OCI-LY1 (cell line): Measurements from ENCODE around the gene ADAMTSL3.

Source experiments
- EZH2 ChIP-seq: fragments of 200-600 bp; sonication (generic), shearing (Covaris generic); IDR thresholded peaks from 2 replicates; pipeline ENCODE4 v1.8.0; 2017; ENCODE audit warnings: borderline replicate concordance, mixed run types, mild to moderate bottlenecking, antibody characterized with exemption, low read length, moderate library complexity, mixed read lengths
- TF ChIP-seq, protein P1 (sequence below): fragments of 200-600 bp; sonication (generic), shearing (Covaris generic); IDR thresholded peaks from 2 replicates; pipeline ENCODE4 v1.5.1; 2017; ENCODE audit warnings: mild to moderate bottlenecking, antibody characterized with exemption, low read length, moderate library complexity, mixed read lengths

DNA sequence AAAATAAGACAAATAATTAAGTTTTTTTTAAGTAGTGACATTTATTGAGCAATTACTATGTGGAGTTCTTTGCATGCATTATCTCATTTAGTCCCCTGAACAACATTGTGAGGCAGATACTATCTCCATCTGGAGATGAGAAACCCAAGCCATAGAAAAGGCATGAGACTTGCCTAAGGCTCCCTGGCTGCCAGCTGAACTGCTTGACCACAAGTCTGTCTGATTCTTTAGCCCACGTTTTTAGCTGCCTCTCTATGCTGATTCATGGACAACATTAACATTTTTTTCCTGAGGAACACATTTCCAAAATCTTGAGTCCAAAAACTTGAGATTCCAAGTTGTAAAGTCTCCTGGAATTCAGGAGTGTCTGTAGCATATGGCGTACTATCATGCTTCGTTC, 318.1 kb downstream of the ADAMTSL3 start:
- TF ChIP-seq, protein P1, sequence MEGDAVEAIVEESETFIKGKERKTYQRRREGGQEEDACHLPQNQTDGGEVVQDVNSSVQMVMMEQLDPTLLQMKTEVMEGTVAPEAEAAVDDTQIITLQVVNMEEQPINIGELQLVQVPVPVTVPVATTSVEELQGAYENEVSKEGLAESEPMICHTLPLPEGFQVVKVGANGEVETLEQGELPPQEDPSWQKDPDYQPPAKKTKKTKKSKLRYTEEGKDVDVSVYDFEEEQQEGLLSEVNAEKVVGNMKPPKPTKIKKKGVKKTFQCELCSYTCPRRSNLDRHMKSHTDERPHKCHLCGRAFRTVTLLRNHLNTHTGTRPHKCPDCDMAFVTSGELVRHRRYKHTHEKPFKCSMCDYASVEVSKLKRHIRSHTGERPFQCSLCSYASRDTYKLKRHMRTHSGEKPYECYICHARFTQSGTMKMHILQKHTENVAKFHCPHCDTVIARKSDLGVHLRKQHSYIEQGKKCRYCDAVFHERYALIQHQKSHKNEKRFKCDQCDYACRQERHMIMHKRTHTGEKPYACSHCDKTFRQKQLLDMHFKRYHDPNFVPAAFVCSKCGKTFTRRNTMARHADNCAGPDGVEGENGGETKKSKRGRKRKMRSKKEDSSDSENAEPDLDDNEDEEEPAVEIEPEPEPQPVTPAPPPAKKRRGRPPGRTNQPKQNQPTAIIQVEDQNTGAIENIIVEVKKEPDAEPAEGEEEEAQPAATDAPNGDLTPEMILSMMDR: no peak
- TF ChIP-seq EZH2: no peak
